ENCODE results near the gene FGD6.

The FGD6 gene

GRCh38 chr12:95193139-95193538, 24.1 kb downstream of the FGD6 start:
- Histone ChIP-seq H3K4me1 (no peaks in the 10 kb centered on the region), H3K9me3 (no peaks in the 10 kb centered on the region), H3K36me3 (no peaks in the 10 kb centered on the region), H3K27me3 (no peaks in the 10 kb centered on the region), H3K4me3 (ENCODE audit: low read depth, low read length) (no peak overlapping the region)
- TF ChIP-seq CTCF (IDR thresholded peaks at IDR 0.05; ENCODE audit: low read depth, low read length) = no peak
- DNase-seq = no peak

- no peaks in the 10 kb centered on the region for H3K9me3 ChIP-seq
- H3K4me1 ChIP-seq = no peaks in the 10 kb centered on the region
- no peak overlapping the region for H3K4me3 ChIP-seq (ENCODE audit: low read depth, low read length)
- TF ChIP-seq CTCF (IDR thresholded peaks at IDR 0.05; ENCODE audit: low read depth, low read length) = no peak
- no peaks in the 10 kb centered on the region for H3K27me3 ChIP-seq
- no peak for DNase-seq
- H3K36me3 ChIP-seq = no peaks in the 10 kb centered on the region
These were observed 25.0 kb downstream of the FGD6 start for GRCh38 chr12:95192271-95192670.

GRCh38 chr12:95191060-95191696, 26.1 kb downstream of the FGD6 start:
- Histone ChIP-seq H3K27me3 (no peaks in the 10 kb centered on the region), H3K4me1 (no peaks in the 10 kb centered on the region), H3K36me3 (no peaks in the 10 kb centered on the region), H3K4me3 (ENCODE audit: low read depth, low read length) (no peak overlapping the region), H3K9me3 (no peaks in the 10 kb centered on the region)
- DNase-seq = no peak
- TF ChIP-seq CTCF (IDR thresholded peaks at IDR 0.05; ENCODE audit: low read depth, low read length) = no peak

GRCh38 chr12:95187865-95188415, 29.3 kb downstream of the FGD6 start:
- Histone ChIP-seq H3K4me1 (no peaks in the 10 kb centered on the region; the same call in 1 of the 2 replicates), H3K36me3 (no peaks in the 10 kb centered on the region), H3K9me3 (no peaks in the 10 kb centered on the region), H3K4me3 (ENCODE audit: low read depth, low read length) (no peak overlapping the region), H3K27me3 (no peaks in the 10 kb centered on the region)
- TF ChIP-seq CTCF (IDR thresholded peaks at IDR 0.05; ENCODE audit: low read depth, low read length) = no peak
- no peak for DNase-seq

GRCh38 chr12:95185854-95186253, 31.4 kb downstream of the FGD6 start:
- Histone ChIP-seq H3K9me3 (no peaks in the 10 kb centered on the region), H3K4me3 (ENCODE audit: low read depth, low read length) (no peak overlapping the region), H3K27me3 (no peaks in the 10 kb centered on the region), H3K36me3 (no peaks in the 10 kb centered on the region), H3K4me1 (no peaks in the 10 kb centered on the region; the same call in 1 of the 2 replicates)
- no peak for DNase-seq
- no peak for TF ChIP-seq CTCF (IDR thresholded peaks at IDR 0.05; ENCODE audit: low read depth, low read length)

GRCh38 chr12:95185072-95185471, 32.2 kb downstream of the FGD6 start:
- Histone ChIP-seq H3K4me1 (no peaks in the 10 kb centered on the region; the same call in 1 of the 2 replicates), H3K9me3 (no peaks in the 10 kb centered on the region), H3K27me3 (no peaks in the 10 kb centered on the region), H3K4me3 (ENCODE audit: low read depth, low read length) (no peak overlapping the region), H3K36me3 (no peaks in the 10 kb centered on the region)
- no peak for DNase-seq
- TF ChIP-seq CTCF (IDR thresholded peaks at IDR 0.05; ENCODE audit: low read depth, low read length) = no peak

Data from BE2C (cell line).